CD4-positive, alpha-beta T cell treated with Interleukin-4 for 4 hours (primary cell): ENCODE data around the gene MTCH1.

Source experiments
- DNase-seq: peaks from one replicate; pipeline ENCODE4 v3.0.0-alpha.2; 2020

MTCH1 gene

GRCh38 chr6:36985808-36986703 is at the start of gene MTCH1:
TSS of gene MTCH1 (minus strand) at chr6:36986196. CDS start at chr6:36986173, 23 bp downstream.
- DNase-seq: peak; percentile 83

DNA sequence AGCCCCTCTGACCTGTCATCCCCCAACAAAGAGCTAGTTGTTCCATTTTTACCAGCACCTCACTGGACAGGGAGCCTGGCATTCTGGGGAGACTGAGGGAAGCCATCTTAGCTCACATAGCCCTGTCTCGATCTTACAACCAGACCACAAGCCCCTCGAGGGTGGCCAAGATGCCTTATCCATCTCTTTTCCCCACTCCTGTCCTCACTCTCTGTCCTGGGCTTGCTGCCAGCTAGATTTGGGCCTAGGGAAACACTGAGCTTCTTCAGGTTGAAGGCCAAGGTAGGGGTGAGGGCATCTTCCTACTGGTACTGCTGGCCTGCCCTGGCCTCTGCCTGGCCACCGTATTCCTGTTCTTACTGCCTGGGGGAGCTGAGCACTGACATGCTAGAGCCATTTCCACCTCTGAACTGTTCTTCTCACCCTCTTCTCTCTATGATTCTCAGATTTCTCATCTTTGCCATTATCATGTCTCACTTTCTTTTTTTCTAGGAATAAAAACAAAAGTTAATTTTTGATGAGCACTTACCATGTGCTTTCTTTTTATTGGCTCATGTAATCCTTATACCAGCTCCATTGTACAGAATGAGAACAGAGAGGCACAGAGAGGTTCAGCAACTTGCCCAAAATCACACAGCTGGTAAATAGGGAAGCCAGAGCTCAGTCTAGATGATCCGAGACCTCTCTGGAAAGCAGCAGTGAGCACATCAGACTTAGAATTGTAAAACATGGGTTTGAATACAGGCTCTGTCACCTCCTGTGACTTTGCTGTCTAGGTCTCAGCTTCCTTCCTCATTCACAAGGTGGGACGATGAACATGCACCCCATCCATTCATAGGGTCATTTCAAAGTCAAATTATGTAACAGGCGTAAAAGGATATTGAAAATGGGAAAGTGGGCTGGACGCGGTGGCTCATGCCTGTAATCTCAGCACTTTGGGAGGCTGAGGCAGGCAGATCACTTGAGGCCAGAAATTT is 48.1 kb upstream of the MTCH1 start:
- no peak for DNase-seq

GRCh38 chr6:37033255-37033654 is 47.3 kb upstream of the MTCH1 start:
- peak; percentile 53 for DNase-seq

DNA sequence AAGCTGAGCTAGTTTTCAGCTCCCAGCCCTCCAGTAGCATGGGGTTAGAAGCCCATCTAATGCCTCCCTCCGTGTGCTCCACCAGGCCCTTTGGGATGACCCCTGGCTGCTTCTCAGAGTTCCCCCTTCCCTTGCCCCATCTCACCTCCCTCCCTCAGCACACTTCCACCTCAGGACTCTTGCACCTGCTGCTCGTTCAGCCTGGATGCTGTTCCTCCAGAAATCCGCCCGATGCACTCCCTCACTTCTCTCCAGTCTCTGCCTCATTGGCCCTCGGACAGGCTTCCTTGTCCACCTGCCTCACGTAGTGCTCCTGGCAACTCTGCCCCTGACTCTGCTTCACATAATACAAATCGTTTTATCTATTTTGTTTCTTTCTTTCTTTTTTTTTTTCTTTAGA is 46.2 kb upstream of the MTCH1 start:
- DNase-seq: no peak

DNA sequence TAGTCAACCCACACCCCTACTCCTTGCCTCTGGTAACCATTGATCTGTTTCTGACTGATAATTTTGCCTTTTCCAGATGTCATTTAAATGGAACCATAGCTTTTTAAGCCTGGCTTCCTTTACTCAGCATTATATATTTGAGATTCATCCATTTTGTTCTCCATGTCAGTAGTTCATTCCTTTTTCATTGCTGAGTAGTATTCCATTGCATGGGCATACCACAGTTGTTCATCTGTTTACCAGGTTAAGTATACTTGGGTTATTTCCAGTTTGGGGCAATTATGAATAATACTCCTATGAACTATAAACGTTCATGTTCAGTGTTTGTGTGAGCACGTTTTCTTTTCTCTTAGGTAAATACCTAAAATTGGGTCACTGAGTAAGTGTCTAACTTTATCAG is 44.6 kb upstream of the MTCH1 start:
- DNase-seq: no peak

DNA sequence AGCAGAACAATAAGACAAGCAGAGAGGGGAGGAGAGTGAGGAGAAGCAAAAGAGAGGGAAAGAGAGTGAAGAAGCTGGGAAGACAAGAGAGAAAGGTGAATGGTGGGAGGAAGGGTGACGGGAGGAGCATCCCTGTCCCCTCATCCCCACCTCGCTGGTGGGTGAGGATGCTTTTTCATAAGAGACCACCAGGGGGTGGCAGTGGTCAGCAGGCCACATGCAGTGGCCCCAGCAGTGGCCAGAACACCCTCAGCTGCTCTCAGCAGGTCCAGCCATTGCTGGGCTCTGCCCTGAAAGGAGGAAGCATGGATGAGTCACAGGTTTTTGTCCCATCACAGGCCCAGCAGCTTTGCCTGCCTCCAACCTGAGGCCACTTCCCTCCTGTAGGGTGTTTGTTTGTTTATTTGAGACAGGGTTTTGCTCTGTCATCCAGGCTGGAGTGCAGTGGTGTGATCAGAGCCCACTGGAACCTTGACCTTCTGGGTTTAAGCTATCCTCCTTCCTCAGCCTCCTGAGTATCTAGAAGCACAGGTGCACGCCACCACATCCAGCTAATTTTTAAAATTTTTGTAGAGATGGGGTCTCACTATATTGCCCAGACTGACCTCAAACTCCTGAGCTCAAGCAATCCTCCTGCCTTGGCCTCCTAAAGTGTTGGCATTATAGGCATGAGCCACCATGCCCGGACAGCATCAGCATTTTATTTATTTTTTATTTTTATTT is 43.4 kb upstream of the MTCH1 start:
- peak; percentile 54 for DNase-seq

DNA sequence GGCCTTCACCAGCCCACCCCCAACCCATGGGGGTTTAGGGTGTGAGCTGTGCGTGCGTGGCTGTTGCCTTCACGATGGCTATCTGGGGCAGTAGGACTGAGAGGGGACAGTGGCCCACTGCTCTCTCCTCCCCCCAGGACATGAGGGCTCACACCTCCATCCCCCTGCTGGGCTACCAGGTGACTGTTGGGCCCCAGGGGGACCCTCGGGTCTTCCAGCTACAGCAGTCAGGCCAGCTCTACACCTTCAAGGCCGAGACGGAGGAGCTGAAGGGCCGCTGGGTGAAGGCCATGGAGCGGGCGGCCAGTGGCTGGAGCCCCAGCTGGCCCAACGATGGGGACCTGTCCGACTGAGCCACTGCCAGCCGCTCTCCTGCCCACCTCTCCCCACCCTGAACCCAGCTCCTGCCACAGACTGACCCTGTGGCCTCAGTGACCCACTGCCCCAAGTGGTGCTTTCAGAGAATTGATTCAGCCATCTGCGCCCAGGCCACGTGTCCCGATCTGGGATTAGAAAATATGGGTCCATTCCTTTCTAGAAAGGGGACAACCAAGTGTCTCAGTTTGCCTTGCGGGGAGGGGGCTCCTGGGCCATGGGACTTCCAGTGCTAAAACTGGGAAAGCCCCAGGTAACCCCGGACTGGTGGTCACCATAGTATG is 41.9 kb upstream of the MTCH1 start:
- no peak for DNase-seq

- no peak for DNase-seq
These were observed 41.2 kb upstream of the MTCH1 start for GRCh38 chr6:37027036-37027720.

DNA sequence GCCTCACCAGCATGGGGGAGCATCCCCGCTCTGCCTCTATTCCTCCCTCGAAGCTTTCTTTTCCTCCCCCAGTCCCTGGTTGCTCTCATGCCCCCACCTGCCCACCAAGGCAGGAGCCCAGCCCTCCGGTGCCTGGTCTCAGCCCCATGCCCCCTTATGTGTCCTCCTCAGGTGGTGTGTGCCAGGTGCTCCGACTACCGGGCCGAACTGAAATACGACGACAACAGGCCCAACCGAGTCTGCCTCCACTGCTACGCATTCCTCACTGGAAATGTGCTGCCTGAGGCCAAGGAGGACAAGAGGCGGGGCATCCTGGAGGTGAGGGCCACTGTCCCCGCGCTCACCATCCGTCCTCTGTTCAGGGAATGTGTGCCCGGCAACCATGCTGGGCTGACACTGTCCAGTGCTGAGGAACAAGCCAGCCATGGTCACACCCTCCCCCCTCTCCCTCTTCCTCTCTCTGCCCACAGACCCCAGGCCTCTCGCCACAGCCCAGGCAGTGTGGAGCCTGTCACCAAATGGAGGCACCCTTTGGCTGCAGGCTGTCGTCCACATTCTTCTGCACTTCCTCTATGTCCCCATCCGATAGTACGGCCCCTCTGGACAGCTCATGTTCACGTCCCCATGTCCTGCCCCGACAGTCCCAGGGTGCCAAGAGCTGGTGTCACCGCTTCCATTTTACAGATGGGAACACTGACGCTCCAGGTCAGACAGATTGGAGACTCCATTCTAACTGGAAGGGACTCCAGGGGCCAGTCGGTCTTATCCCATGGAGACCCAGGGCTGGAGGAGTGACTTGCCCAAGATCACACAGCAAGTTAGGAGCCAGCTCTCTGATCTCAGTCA is 39.8 kb upstream of the MTCH1 start:
- no peak for DNase-seq

DNA sequence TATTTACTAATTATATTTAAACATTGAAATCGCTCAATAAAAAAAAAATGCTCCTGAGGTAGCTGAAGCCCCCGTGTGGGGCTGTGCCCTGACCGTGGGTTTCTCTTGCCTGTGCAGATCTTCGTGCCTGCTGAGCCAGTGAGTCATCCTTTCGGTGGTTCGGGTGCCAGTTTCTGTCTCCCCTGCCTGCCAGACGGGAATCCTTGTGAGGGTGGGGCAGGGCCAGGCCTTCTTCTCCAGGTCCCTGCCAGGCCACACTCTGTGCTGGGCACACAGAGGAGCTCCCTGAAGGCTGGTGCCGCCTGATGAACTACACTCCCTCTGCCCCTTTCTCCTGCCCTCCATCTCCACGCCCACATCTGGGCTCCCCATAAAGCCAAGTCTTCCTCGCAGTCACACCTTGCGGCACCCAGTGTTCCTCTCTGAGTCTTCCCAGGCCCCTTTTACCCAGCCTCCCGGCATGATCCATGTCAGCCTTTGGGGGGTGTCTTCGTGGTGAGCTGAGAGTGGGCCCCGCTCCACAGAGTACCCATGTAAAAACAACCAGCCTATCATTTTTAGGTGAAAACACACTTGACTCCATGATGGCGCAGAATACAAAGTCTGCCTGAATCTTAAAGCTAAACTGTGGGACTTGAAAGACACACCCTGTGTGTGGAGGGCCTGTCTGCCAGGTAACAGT is 38.8 kb upstream of the MTCH1 start:
- DNase-seq: peak; percentile 43

DNA sequence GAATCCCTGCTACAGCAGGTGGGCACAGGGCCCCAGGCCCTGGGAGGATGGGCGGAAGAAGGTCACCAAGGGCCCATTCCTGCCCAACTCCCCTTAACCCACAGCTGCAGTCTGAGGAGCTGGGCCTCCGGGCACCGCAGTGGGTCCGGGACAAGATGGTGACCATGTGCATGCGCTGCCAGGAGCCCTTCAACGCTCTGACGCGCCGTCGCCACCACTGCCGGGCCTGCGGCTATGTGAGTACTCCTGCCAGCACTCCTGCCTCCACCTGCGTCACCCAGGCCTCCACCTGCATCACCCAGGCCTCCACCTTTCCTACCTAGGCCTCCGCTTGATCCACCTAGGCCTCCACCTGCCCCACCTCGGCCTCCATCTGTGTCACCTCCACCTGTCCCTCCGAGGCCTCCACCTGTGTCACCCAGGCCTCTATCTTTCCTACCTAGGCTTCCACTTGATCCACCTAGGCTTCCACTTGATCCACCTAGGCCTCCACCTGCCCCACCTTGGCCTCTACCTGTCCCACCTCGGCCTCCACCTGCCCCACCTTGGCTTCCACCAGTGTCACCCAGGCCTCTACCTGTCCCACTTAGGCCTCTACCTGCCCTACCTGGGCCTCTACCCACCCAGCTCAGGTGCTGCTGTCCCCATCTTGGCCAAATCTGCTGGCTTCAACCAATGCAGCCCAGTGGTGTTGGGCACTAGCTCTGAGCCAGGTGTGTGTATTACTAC is 36.3 kb upstream of the MTCH1 start:
- no peak for DNase-seq

- peak; percentile 81 for DNase-seq
These were observed 35.5 kb upstream of the MTCH1 start for GRCh38 chr6:37021356-37022129.

- no peak for DNase-seq
These were observed 34.8 kb upstream of the MTCH1 start for GRCh38 chr6:37020812-37021211.

- DNase-seq: no peak
These were observed 34.4 kb upstream of the MTCH1 start for GRCh38 chr6:37020381-37020780.

DNA sequence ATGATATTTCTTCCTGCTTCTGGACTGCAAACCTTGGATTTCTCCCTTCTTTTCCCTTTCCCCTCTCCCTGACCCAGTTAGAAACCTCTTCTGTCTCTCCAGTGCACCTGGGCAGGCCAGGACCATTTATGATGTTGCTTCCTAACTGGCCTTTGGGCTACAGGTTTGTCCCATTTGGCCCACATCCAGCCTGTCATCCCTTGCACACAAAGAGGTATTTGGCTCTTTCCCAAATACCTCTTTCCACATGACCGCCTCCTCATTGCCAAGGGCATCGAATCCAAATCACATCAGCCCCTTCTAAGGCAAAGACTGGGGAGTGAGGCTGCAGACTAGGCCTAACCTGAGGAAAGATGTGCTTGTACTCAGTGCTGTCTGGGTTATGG is 33.1 kb upstream of the MTCH1 start:
- no peak for DNase-seq

DNA sequence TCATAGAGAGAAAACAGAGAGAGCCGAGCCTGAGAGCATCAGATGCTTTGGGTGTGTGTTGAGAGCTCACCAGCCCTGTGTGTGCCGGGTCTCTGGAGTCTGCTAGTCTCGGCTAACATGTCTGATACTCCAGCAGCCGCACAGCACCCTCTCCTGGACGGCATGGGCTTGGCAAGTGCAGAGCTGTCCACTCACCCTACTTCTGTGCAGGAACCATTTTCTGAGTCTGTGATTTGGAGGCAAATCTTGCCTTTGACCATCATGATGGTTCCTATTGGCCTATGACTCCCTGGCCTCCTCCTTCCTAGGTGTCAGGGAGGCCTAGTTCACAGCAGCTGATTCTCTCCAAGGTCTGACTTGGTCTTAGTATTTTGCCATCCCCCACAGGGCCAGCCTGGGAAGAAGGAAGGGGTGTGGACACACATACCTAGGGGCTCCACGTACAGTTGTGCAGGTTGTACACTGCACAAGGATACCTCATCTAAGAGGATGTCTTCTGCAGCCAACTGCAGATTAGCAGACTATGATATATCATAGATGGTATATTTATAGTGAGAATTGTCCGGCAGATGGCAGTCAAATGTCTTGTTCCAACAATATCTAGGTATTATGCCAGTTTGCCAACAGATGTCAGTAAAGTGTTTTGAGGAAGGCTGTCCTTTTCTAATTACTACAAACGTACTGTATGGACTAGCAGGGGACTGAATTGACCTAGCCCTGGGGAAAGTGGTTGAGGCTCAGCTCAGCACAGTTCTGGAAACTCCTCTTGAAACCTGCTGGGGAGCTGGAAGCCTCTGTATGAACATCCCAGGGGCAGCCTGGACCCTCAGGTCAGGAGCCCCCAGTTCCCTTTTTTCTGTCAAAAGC is 32.4 kb upstream of the MTCH1 start:
- DNase-seq: peak; percentile 89

DNA sequence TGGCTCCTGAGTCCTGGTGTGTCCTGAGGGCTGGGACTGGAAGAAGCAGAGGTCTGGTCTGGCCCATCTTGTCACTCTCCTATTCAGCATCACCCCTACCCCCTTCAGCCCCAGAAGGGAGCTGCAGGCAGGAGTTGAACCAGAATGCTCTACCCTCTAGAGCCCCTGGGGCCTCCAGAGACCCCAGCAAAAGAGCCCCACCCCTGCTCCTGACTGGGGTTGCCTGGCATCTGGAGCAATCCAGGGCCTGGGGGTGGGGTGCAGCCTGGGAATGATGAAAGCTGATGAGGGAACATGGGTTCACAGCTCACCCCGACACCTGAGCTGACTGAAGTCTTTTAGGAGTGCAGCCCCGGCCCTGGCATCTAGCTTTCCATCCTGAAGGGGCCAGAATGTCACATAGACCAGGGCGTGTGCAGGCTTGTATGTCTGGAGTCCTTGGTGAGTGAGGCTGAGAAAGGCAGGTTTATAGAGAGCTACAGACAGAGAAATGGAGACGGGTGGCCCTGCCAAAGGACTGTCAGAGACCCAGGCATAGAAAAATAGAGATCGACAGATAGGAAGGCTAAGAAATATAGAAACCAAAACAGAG is 31.7 kb upstream of the MTCH1 start:
- DNase-seq: no peak
